Right lobe of liver (tissue), 6 donors: ENCODE measurements around the gene IGSF9. TPM values are rescaled to one million over a fixed set of nuclear protein-coding genes. Genes with fewer than 3 reads are reported as not detected.

ENCODE experiments used
- ATAC-seq, 4 donors: fragments of 200-7000 bp; cut with Tn5 transposase; one replicate each; pipeline ENCODE4 v1.9.1; 2020; ENCODE audit warnings: mild to moderate bottlenecking in 4 of 4, moderate library complexity in 4 of 4
- DNase-seq, 3 donors: peaks; one replicate each; pipeline ENCODE4 v3.0.0-alpha.2; 2020
- H3K27ac ChIP-seq, 3 donors: fragments of 200-600 bp; one replicate each; pipeline ENCODE4 v1.8.0; 2022
- H3K27me3 ChIP-seq, 2 donors: fragments of 200-600 bp; one replicate each; pipeline ENCODE4 v1.8.0; 2022
- H3K36me3 ChIP-seq, 4 donors: fragments of 200-600 bp; sonication (generic) in 1 of 4; one replicate each; pipeline versions ENCODE4 v1.5.1 to v1.8.0; 2017 to 2022; ENCODE audit warnings: control low read depth in 1 of 4
- H3K4me1 ChIP-seq, 4 donors: fragments of 200-600 bp; sonication (generic) in 1 of 4; one replicate each; pipeline versions ENCODE4 v1.5.1 to v1.8.0; 2017 to 2022; ENCODE audit warnings: control low read depth in 1 of 4
- H3K4me3 ChIP-seq, 3 donors: fragments of 200-600 bp; one replicate each; pipeline ENCODE4 v1.8.0; 2022
- H3K9me3 ChIP-seq, 4 donors: fragments of 200-600 bp; sonication (generic) in 1 of 4; one replicate each; pipeline versions ENCODE4 v1.5.1 to v1.8.0; 2017 to 2022; ENCODE audit warnings: control low read depth in 1 of 4
- POLR2A ChIP-seq: fragments of 450-650 bp; IDR thresholded peaks from one replicate; pipeline ENCODE4 v1.6.1; 2017; ENCODE audit warnings: antibody characterized with exemption, mild to moderate bottlenecking
- WGBS: methylation state at CpG from one replicate; pipeline ENCODE4 v1.1.6; 2018; ENCODE audit warnings: low coverage, low lambda C conversion rate; ENCODE audit not compliant: insufficient coverage; ENCODE audit errors: missing lambda C conversion rate; 5-methylcytosine and 5-hydroxymethylcytosine counted together
- intact Hi-C, 2 donors: fragments of 100-400 bp; cut with DNase I; formaldehyde crosslinking; loops; one replicate each; pipeline versions ENCODE4 v1.11.2 to v1.14.1; 2022
- total RNA-seq, 6 experiments: library from RNA; depleted of rRNA in 2 of 6; stranded (reverse); fragments of >200 nt in 2 of 6; fragmentation: NEBNext Ultra II Directional in 3 of 6; extraction: Animal tissue kit (Norgen Biotek cat#: 25700) in 3 of 6; gene quantifications; one replicate each; pipeline versions ENCODE4 v1.1.0 to v1.2.4, GENCODE V29; 2016 to 2023
- TF ChIP-seq, protein P1 (sequence below), 4 donors: fragments of 200-600 bp in 3 of 4; fragments of 450-650 bp in 1 of 4; IDR thresholded peaks; one replicate each; pipeline versions ENCODE4 v1.5.1 to v1.8.0; 2016 to 2022; ENCODE audit warnings: antibody characterized with exemption in 4 of 4, mild to moderate bottlenecking in 2 of 4
- donor health status: DM: no; HTN: yes; CAD: no.
- donor health status: DM: no; HTN: no; CAD: no.
- donor health status: DM: no; HTN: no; CAD: no.
- donor health status: DM: no; HTN: yes; CAD: no.
- donor health status: DM: no; HTN: yes; CAD: no.

The IGSF9 gene
- total RNA-seq, 6 experiments from 2014 or later, result 2.2 to 53.7 (median 16.6) TPM

DNA sequence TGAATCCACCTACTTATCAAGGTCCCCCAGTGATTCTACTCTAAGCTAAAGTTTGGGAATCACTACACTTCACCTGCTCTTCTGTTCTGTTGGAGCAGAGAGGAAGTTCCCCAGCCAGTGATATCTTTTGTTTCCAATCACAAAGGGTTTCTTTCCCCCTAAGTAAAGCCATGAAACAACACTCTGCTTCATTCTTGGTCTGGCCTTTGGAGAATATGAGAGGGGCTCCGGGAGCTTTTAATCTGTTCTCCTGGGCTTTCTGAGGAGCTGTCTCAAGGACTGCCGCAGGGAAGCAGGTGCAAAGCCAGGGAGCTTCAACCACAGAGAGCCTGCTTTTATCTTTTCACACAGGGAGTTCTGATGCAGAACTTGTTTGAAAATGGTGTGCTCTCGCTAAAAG, 18.7 kb upstream of the IGSF9 start:
- ATAC-seq, result no peak
- Histone ChIP-seq H3K27ac (no peak overlapping the region), H3K27me3 (no peaks in the 10 kb centered on the region), H3K4me1 (peaks cover 0 to 1% (median 0%) of the 10 kb centered on the region in 4 donors), H3K9me3 (no peaks in the 10 kb centered on the region), H3K4me3 (no peak overlapping the region), H3K36me3 (no peaks in the 10 kb centered on the region)
- TF ChIP-seq, protein P1, sequence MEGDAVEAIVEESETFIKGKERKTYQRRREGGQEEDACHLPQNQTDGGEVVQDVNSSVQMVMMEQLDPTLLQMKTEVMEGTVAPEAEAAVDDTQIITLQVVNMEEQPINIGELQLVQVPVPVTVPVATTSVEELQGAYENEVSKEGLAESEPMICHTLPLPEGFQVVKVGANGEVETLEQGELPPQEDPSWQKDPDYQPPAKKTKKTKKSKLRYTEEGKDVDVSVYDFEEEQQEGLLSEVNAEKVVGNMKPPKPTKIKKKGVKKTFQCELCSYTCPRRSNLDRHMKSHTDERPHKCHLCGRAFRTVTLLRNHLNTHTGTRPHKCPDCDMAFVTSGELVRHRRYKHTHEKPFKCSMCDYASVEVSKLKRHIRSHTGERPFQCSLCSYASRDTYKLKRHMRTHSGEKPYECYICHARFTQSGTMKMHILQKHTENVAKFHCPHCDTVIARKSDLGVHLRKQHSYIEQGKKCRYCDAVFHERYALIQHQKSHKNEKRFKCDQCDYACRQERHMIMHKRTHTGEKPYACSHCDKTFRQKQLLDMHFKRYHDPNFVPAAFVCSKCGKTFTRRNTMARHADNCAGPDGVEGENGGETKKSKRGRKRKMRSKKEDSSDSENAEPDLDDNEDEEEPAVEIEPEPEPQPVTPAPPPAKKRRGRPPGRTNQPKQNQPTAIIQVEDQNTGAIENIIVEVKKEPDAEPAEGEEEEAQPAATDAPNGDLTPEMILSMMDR (IDR thresholded peaks at IDR 0.05), result no peak
- TF ChIP-seq POLR2A, result no peak
- intact Hi-C loops, result no loop called here
- 66% methylated on average over 3 of the region's 3 CpGs for WGBS
- no peak for DNase-seq

DNA sequence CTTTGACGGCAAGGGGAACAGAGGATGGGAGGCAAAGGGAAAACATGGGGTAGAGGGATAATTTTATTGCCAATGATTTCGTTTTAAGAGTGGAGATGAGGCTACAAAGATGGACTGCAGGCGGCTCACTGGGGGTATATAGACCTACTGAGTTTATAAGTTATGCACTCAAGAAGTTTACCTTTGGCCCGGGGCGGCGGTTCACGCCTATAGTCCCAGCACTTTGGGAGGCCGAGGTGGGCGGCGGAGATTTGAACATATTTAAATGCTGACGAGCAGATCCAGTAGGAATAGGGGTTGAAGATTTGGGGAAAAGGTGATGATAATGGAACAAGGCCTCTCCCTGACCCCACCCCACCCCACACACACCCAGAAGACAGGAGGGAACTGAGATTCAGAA, 16.8 kb upstream of the IGSF9 start:
- intact Hi-C loops, result no loop called here
- DNase-seq, result no peak
- H3K9me3 ChIP-seq, result no peaks in the 10 kb centered on the region
- no peak overlapping the region for H3K4me3 ChIP-seq
- no peak overlapping the region for H3K27ac ChIP-seq
- H3K4me1 ChIP-seq, result no peaks in the 10 kb centered on the region
- no peak for ATAC-seq
- 95% methylated on average over 10 of the region's 11 CpGs for WGBS
- no peaks in the 10 kb centered on the region for H3K36me3 ChIP-seq
- TF ChIP-seq, protein P1 (IDR thresholded peaks at IDR 0.05), result no peak
- TF ChIP-seq POLR2A, result no peak
- no peaks in the 10 kb centered on the region for H3K27me3 ChIP-seq

DNA sequence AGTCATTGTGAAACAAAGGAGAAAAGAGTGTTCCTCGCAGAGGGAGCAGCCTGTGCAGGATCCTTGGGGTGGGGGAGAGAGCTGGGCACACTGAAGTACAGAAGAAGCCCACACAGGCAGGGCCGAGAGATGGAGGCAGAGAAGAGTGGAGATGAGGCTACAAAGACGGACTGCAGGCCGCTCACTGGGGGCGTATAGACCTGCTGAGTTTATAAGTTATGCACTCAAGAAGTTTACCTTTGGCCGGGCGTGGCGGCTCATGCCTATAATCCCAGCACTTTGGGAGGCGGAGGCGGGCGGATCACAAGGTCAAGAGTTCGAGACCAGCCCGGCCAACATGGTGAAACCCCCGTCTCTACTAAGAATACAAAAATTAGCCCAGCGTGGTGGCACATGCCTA, 16.2 kb upstream of the IGSF9 start:
- no peak overlapping the region for H3K27ac ChIP-seq
- no peak overlapping the region for H3K4me3 ChIP-seq
- DNase-seq, result no peak
- no peaks in the 10 kb centered on the region for H3K4me1 ChIP-seq
- no peak for TF ChIP-seq POLR2A
- TF ChIP-seq, protein P1 (IDR thresholded peaks at IDR 0.05), result no peak
- intact Hi-C loops, result no loop called here
- no peaks in the 10 kb centered on the region for H3K36me3 ChIP-seq
- no peak for ATAC-seq
- no peaks in the 10 kb centered on the region for H3K27me3 ChIP-seq
- 95% methylated on average over 10 of the region's 15 CpGs for WGBS
- no peaks in the 10 kb centered on the region for H3K9me3 ChIP-seq

DNA sequence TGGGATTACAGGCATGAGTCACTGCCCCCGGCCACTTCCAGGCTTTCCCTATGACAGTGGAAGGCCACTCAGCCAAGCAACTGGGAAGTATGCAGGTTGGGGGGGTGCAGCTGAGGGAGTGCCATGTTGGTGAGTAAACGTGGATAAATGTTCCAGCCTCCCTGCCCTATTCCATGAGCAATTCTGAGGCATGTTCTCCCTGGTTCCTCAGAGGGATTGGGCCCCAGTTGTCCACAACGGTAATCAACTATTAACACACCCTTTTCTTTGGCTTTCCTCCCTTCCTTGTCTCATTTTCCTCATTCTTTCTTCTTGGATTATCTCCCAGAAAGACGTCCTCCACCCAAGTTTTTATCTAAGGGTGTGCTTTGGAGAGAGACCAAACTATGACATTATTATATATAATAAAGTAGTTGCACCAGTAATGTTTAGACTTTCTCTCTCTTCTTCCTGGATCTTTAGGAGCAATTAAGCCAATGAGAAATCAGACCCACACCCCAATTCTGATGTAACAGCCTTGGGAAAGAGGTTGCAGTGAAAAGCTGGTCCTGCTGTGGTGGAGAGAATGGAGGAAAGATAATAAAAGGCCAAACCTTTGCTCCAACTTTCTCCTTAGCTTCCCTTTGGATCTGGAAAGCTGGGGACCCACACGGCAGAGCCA, 15.4 kb upstream of the IGSF9 start:
- Histone ChIP-seq H3K4me3 (no peak overlapping the region), H3K4me1 (no peaks in the 10 kb centered on the region), H3K27me3 (no peaks in the 10 kb centered on the region), H3K9me3 (no peaks in the 10 kb centered on the region), H3K36me3 (no peaks in the 10 kb centered on the region), H3K27ac (no peak overlapping the region)
- DNase-seq (no peak), ATAC-seq (no peak)
- intact Hi-C loops, result no loop called here
- WGBS, result 45% methylated on average over 4 of the region's 5 CpGs
- no peak for TF ChIP-seq POLR2A
- TF ChIP-seq, protein P1 (IDR thresholded peaks at IDR 0.05), result no peak
